Hematopoietic multipotent progenitor cell treated with erythropoietin and hydrocortisone succinate and interleukin-3 and kit ligand, for 6 days (in vitro differentiated cells): ENCODE results near the gene GPR31.

ENCODE experiments used
- DNase-seq: peaks from one replicate; pipeline ENCODE4 v3.0.0-alpha.2; 2015

Gene GPR31

DNA sequence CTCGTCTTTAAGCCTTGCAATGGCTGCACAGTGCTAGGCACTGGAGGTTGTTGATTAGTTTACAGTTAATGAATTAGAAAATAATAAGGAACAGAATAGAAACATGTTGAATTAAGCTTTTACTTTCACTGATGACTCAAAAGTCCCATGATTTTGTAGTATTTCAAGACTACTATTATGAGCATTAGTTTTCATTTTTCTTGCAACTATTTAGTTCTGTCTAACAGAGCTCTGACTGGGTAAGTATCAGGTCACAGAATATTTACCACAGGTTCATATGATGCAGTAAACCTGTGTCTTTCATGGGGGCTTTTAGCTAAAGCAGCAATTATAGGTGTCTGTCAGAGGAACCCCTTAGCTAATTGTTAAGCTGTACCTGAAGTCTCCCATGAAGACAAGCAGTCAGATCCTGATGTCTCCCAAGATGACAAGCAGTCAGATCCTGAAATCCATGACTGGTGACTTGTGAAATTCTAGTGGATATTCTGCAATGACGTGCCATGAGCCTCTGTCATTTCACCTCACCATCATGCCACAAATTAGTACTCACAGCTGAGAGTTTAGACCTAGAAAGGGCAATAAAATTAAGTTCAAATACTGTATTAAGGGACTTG is 8.2 kb upstream of the GPR31 start:
- no peak for DNase-seq

DNA sequence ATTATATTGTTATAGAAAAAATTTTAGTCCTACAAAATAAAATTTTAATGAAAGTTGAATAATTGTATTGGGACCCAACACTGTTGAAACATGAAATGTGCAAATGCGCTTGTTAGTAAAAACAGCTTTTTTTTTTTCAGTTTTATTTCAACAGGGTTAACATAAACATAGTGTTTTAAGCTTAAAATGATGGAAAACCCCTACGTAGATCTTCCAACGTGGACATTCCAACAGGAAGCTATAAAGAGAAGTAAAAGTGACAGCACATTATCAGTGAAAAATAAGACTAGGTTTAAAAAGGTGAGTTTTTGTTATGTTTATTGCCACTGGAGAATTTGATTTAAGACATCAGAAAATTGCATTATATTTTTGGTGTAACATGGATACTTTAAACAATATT is 6.5 kb upstream of the GPR31 start:
- DNase-seq: no peak

DNA sequence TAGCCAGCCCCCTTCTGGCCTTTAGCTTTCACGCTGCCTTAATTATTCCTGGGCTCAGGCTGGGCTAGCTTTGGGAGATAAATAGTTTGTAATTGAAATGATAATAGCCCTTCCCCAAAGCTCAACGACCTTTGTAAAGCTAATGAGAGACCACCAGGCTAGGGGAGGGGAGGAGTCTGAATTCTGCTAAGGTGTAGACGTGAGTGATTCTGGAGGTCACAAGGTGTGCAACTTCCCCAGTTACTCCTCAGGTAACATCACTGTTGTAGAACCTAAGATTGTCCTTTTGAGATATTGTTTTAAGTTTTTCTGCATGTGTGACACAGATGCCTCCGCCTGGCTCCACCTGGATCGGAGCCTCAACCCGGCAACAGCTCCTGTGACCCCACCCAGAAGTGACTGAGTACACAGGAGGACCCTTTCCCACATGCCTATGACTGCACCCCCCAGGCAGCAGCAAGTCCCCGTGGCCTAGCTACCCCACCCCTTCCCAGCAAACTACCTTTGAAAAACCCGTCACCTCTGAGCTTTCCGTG is 5.8 kb upstream of the GPR31 start:
- DNase-seq: no peak

DNA sequence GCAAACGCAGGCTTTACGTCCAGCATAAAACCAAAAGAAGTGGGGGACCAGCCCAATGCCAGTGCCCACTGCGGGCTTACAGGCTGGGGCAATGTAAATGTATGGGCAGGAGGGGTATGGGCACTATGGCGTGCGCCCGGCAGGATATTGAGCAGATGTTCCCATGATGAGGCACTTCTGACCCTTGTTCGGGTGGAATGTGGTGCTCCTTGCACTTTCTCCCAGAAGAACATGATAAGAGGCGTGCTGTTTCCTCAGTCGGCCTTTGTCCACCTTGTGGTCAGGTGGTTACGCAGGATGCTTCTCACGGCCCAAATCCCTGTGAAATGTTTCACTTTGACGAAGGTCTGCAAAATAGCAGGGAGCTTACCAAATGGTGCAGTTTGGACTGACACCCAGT is 4.8 kb upstream of the GPR31 start:
- no peak for DNase-seq

DNA sequence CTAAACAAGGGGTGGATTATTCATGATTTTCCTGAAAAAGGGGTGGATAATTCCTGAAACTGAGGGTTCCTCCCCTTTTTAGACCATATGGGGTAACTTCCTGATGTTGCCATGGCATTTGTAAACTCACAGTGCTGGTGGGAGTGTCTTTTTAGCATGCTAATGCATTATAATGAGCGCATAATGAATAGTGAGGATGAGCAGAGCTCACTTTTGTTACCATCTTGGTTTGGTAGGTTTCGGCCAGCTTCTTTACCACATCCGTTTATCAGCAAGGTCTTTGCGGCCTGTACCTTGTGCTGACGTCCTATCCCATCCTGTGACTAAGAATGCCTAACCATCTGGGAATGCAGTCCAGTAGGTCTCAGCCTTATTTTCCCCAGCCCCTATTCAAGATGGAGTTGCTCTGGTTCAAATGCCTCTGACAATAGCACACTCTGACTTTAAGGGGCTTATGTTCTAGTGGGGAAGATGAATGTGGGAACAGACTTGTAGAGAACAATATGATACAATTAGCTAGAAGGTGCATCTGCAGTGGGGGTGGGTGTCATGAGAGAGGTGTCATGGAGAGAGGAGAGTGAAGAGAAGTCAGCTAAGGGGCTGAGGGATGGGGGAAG is 4.2 kb upstream of the GPR31 start:
- no peak for DNase-seq

DNA sequence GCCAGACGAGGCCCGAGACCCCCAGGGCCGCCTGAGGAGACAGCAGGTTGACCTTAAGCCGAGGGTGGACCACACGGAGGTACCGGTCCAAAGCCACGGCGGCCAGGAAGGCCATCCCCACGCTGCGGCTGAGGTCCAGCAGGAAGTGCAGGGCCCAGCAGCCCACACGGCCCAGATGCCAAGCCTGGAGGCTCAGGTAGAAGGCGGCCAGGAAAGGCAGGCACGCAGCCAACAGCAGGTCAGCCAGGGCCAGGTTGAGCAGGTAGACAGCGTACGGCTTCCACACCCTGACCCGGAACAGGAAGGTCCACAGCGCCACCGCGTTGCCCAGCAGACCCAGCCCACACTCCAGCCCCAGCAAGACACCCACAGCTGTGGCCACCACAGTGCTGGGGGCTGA is 366 bp downstream of the GPR31 start:
- no peak for DNase-seq

DNA sequence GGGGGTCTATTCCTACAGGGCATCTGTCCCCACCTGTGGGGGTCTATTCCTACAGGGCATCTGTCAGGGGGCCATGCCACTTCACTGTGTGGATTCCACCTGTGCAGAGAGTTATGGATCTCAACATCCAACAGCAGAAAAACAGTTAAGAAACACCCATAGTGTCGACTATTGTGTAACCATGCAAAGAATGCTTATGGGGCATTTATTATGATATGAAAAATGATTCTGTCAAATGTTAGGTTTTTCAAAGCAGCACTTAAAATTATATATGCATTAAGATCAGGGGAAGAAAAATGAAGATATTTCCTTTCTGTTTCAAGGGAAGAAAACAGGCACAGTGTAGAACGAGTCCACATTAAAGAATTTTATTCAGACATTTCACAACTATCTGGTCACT is 2.9 kb downstream of the GPR31 start:
- DNase-seq: no peak

DNA sequence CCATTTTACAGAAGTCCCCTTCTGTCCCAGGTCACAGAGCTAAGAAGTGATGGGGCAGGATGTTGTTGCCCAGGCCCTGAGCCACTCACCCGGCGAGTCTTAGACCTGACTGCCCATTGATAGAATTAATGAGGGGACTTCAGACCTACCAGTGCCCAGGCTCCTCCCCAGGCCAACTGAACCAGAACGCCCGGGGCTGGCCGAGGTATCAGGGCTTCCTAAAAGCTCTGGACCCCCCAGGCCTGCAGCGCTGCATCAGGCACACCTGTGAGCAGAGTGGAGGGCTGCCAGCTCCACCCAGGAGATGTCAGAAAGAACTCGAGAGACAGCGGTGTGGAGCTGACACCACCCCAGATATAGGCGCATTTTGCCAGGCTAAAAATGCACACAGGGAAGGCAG is 3.5 kb downstream of the GPR31 start:
- no peak for DNase-seq

DNA sequence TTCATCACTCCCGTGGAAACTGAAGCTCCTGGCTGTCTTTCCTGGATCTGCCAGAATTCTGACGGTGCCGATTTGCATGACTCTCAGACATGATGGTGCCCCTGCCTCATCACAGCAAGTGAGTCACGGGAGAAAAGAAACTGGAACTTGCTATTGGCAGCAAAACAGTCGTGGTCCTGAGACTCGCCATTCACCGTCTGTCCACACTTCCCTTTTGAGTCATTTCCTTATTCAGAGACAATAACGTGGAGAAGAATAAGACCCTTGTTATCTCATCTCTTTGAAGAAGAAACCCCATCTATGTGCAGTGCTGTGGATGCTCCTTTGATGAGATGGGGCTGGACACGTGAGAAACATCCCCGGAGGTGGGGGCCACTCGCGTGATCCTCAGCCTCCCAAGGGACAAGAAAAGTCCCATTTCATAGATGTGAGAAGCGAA is 4.2 kb downstream of the GPR31 start:
- peak; percentile 8 for DNase-seq

DNA sequence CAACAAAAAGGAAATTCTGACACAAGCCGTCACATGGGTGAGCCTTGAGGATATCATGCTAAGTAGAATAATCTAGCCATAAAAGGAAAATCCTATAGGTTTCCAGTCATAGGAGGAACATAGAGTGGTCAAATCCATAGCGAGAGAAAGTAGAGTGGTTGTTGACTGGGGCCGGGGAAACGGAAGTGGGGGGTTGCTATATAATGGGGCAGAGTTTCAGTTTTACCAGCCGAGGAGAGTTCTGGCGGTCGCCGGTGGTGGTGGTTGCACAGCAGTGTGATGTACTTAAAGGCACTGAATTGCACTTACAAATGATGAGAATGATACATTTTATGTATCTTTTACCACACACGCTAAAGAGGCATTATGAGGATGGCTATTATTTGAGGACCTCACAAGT is 4.9 kb downstream of the GPR31 start:
- DNase-seq: no peak

DNA sequence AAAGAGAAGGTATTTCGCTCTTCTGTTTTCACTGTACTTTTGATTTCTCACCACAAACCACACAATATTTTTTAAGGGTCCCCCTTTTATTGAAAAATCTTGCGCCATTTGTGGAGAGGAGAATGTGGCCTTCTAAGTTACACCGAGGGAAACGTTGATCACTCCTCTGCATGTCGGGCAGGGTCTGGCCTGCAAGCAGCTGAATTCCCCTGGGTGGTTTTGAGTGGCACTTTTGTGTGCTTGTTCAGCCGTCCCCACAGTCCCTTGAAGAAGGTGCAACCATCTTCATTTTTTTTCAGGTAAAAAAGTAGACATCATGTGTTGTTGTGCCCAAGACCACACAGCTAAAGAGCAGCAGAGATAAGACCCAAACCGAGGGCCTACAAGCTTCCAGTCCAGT is 6.1 kb downstream of the GPR31 start:
- no peak for DNase-seq

DNA sequence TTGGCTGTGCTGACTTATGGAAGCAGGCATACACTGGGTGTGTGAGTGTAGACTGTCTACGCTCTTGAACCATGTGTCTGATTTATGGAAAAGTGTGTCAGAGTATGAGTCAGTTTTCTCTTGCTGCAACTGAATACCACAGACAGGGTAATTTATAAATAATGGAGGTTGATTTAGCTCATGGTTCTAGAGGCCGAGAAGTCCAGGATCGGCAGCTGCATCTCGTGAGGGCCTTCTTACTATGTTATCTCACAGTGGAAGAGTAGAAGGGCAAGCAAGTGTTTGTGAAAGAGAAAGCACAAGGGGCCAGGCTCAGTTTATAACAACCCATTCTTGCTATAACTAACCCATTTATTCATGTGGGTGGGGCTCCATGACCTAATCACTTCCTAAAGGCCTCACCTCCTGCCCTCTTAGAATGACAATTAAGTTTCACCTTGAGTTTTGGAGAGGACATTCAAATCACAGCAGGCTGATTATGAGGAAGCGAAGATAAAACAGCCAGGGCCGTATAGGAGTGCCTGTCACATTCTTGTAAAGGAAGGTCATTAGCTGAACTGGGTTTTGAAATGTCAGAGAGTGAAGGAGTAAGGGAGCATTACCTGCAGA is 6.7 kb downstream of the GPR31 start:
- DNase-seq: no peak

DNA sequence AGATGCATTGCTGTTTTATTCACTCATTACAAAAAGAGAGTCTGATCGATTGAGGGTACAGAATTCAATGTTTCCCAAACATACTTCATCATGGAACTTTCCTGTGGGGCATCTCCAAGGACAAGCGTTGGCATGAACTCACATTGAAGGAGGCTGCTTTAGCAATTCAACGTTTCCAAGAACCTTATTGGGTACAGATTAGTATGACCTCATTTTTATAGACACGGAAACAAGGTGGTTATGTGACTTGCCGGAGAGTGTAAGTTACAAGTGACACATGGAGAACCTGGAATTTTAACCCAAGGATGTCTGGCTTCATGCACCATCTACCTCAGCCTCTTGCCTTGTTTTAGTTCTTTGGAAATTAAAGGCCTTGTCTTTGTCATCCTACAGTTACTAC is 8.8 kb downstream of the GPR31 start:
- DNase-seq: no peak

DNA sequence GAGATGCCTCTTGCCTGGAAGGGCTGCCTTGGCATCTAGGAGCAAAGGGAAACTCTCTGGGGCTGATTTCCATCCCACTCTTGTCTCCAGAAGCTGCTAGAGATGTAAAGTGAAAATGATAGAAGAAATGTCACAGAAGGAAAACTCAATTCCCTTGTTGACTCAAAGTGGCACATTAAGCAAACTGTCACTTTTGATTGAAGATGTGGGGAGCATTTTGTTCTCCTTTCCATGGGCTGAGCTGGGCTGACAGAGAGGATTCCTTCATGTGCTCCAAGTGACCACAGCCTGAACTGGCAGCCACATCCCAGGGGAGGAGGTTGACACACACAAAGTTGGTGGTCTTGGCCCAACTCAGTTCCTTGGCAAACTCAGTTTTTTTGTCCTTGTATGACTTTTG is 9.8 kb downstream of the GPR31 start:
- no peak for DNase-seq

DNA sequence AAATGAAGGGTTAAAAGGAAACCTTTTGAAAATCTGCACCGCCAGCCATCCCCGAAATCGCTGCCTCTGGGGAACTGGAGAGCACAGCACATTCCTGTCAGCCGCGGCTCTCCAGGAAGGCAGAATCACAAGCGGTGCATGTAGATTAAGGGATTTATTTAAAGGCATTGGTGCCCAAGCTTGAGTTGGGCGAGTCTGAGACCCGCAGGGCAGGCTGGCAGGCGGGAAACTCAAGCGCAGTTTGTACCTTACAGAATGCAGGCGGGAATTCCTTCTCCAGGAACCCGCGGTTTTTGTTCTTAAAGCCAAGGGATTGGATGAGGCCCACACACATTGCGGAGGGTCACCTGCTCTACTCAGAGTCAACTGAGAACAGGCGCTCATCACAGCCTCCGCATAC is 10.8 kb downstream of the GPR31 start:
- DNase-seq: no peak

DNA sequence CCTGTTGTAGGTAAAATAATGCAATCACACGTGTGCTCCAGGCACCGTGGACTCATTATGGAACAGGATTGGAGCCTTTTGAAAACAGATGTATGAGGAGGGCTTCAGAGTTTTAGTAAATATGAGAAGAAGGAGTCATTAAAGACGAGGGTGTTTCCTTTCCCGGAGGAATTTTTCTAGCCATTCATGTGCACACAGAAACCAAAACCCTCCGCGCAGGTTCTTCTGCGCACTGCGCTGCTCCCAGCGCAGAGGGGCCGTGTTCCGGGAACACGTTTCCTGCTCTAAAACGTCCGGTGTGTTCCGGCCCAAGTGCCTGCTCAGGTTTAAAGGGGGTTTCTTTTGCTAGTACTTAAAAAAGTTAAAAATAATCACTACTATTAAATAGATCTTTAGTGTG is 11.6 kb downstream of the GPR31 start:
- no peak for DNase-seq

DNA sequence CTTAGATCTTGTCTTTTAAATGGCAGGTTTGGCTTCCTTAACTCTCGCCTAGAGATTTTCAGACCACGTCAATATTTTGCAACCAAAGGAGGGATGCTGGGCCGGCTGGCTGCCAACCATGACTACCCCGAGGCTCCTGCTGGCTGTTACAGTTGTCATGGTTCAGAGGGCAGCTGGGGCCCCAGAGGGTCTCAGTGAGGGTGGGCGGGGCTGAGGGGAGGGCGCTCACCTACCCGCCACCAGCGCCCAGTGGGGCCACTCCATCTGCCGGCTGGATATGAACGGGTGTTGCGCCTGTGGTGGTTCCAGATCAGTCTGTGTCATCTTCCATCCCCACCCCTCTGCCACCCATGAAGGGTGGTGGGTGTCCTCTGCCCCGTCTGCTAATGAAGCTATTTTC is 12.3 kb downstream of the GPR31 start:
- no peak for DNase-seq

DNA sequence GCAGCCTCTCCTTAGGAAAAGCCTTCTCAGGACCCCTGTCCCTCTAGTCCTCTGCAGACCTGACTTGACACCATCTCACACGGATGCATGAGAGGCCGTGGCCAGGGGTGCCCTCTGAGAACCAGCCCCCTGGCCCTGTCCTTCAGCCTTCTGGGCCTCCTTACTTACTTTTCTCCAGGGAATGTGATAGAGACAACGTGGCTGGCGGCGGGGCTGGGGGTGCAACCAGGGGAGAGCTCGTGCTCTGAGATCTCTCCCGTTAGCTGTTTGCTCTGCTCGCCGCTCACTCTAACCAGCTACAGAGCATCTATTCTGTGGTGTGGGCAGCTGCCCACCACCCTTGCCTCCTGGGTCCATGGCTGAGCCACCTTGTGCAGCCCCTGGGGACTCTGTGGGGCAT is 14.7 kb downstream of the GPR31 start:
- no peak for DNase-seq

DNA sequence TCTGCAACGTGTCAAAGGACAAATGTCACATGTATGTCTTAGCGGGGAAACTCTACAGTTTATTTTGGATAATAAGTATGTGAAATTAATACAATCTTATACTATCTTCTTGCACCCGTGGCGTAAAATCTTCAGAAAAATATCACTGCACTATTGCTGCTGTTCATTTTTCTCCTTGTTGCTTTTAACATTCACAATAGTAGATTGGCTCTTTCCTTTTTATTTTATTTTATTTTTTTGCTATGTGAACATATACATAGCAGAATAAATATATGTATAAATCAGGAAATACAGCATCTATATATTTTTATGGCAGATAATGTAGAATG is 15.4 kb downstream of the GPR31 start:
- DNase-seq: no peak

DNA sequence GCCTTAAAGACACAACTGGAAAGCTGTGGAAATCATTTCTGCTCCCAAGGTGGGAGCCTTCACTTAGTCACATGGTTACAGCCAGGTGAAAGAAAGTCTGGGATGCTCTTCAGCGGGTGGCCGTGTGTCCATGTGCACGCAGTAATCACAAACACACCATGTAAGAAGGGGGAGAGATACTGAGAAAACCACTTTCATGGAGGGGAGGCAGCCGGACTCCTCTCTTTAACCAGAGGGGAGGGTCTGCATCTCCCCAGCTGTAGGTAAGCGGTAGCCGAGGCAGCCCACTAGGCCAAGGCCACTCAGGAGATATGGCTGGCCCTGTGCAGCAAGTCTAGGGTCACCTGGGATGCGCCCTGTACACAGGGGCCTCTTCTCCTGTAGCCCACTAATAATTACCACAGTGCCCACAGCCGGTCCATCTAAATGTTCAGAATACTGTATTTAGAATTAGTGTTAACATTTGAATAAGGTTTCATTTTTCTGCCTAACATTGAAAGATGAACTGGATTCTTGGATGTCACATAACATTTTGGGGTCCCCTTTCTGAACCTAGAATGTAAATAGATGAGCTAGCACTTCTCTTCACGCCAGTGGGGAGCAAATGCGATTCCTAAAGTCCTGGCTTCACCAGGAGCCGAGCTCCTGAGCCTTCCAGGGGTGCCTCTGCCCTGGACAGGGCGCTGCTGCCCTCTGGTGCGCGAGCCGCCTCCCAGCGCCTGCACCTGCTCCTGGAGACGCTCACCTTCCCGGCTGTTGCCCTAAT is 15.9 kb downstream of the GPR31 start:
- peak; percentile 39 for DNase-seq

DNA sequence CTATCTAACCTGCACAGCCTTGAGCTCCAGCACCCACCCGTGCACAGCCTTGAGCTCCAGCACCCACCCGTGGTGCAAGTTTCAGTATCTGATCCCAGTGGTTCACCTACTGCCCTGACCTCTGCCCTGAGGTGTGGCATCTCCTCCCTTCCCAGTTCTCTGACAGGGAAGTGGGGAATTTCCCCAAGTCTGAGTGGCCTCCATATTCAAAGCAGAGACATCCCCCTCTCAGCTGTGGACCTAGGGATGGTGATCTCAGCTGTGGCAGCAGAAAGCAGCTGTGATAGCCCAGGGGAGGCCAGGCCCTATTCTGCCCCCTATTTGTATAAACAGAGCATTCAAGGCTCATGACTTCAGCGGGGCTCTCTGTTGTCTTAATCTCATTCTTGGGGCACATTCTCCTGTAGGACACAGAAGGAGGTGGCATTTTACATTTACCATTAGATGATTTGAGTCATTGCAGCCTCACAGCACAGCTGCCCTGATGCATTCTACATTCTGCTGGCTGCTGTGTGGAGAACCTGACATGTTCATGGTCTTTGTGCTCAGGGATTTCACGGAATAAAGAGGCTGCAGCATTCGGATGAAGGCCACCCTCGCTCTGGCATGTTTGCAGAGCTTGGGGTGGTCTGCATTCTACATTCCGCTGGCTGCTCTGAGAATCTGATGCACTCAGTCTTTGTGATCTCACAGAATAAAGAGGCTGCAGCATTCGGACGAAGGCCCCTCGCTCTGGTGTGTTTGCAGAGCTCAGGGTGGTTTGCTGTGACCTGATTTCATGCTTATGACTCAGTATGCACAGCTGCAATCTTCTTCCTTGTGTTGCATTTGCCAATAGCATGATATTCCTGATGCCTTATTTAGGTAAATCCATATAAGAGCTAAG is 16.9 kb downstream of the GPR31 start:
- DNase-seq: no peak

DNA sequence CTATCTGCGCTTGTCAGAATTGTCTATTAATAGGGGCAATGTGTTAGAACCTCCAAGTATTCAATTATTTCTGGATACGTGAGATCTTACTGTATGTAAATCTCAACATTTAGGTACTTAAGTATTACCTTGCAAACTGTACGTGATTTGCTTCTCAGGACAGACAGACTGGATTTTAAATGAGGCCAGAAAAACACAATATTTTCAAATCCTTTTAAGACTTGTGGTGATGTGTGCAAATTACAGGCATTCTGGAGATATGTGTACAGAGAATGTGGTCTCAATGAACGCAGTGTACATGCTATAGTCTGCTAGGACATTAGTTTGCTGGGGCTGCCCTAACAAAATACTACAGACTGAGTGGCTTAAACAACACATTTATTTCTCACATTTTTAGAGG is 18.0 kb downstream of the GPR31 start:
- no peak for DNase-seq

DNA sequence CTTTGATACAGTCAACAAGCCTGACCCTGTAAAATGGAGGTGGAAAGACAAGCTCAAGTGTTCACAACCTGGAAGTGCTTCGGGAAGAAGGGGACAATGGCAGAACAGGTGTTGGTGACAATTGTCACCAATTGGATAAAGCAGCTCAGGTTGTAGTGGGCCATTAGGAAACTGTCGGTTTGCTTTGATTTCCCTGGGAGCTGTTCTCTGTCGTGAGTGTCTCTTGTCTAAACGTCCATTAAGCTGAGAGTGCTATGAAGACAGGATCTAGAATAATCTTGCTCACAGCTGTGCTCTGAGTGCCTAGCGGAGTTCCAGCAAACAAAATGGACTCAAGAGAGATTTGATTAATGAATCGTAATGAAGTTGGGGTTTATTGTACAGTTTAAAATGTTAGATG is 19.9 kb downstream of the GPR31 start:
- DNase-seq: no peak
